Vagina (tissue), 2 donors: Measurements from ENCODE around the gene PRR30.

Source experiments
- CTCF ChIP-seq, 3 experiments: fragments of 450-650 bp in 2 of 3; fragments of 200-600 bp in 1 of 3; sonication (generic) in 1 of 3; IDR thresholded peaks; one replicate each; pipeline ENCODE4 v1.5.1; 2017 to 2019; ENCODE audit warnings: antibody characterized with exemption in 3 of 3, mild to moderate bottlenecking in 2 of 3, moderate library complexity in 2 of 3
- POLR2A ChIP-seq, 2 donors: fragments of 450-650 bp; IDR thresholded peaks; one replicate each; pipeline ENCODE4 v1.6.1; 2017; ENCODE audit warnings: antibody characterized with exemption in 2 of 2, mild to moderate bottlenecking in 2 of 2, moderate library complexity in 2 of 2
- POLR2AphosphoS5 ChIP-seq, 2 donors: sonication (generic); formaldehyde crosslinking; IDR thresholded peaks; one replicate each; pipeline ENCODE4 v1.9.0; 2017; ENCODE audit warnings: antibody characterized with exemption in 2 of 2, mild to moderate bottlenecking in 2 of 2, low read depth in 1 of 2; ENCODE audit not compliant: insufficient read depth in 1 of 2

GRCh38 chr2:27095427-27095744, 43.8 kb downstream of the PRR30 start:
- no peak for TF ChIP-seq CTCF (IDR thresholded peaks at IDR 0.05)
- no peak for TF ChIP-seq POLR2AphosphoS5 (IDR thresholded peaks at IDR 0.05; ENCODE audit: insufficient read depth in 1 of 2, low read depth in 1 of 2)
- TF ChIP-seq POLR2A (IDR thresholded peaks at IDR 0.05): no peak
